HG02623 (cell line): ENCODE measurements around the gene BLM.
"Not testable (repeated sequence)": the region's sequence is repeated elsewhere in the genome, so short reads cannot be mapped to it uniquely, and the experiment has no call there.

Experiments used
- ATAC-seq: cut with Tn5 transposase; IDR thresholded peaks from one replicate; pipeline ENCODE4 v1.9.1; 2021; ENCODE audit warnings: moderate library complexity; ENCODE audit not compliant: unreplicated experiment

Gene BLM

DNA sequence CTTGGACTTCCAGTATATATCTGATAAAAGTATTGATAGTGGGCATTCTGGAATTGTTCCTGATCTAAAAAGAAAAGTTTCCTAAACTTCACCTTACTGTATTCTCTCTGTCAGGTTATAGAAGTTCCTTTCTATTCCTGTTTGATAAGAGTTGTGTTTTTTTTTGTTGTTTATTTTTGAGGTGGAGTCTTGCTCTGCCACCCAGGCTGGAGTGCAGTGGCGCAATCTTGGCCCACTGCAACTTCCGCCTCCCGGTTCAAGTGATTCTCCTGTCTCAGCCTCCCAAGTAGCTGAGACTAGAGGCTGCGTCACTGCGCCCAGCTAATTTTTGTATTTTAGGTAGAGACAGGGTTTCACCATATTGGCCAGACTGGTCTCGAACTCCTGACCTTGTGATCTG is 13.1 kb downstream of the BLM start:
- ATAC-seq, result no peak

DNA sequence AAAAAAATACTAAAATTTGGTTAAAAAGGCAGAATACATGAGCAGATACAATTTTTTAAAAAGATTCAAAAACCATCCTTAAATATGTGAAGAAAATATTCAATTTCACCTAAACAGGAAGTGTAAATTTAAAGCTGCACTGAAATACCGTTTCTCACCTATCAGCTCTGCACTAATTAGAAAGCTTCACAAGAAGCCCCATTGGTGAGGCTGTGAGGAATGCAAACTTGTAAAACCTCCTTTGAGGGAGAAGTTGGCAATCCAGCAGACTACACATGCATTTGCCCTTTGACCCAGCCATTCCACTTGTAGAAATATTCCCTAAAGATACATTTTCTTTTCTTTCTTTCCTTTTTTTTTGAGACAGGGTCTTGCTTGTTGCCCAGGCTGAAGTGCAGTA is 18.8 kb downstream of the BLM start:
- ATAC-seq, result no peak

DNA sequence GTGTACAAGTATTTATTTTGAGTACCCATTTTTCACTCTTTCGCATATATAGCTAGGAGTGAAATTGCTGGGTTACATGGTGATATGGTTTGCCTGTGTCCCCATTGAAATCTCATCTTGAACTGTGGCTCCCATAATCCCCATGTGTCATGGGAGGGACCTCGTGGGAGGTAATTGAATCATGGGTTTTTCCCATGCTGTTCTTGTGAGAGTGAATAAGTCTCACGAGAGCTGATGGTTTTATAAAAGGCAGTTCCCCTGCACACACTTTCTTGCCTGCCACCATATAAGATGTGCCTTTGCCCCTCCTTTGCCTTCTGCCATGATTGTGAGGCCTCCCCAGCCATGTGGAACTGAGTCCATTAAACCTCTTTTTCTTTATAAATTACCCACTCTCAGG is 23.4 kb downstream of the BLM start:
- ATAC-seq, result not testable (repeated sequence)

DNA sequence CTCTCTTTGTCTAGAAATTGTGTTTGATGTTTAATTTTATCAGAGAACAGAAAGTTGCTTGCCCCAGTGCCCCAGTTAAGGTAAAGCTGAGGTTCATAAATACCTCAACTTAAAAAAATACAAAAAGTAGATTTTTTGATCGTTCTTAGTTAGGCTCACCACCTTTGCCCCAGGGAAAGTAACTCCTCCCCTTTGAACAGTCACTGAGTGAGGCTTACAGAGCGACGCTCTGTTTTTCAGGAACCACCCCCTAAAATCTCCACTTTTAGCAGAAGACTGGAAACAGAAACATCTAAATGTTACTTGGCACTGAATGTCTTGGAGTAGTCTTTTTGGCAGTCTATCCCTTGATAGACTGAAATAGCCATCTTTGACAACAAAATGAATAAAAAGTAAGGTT is 24.9 kb downstream of the BLM start:
- no peak for ATAC-seq

DNA sequence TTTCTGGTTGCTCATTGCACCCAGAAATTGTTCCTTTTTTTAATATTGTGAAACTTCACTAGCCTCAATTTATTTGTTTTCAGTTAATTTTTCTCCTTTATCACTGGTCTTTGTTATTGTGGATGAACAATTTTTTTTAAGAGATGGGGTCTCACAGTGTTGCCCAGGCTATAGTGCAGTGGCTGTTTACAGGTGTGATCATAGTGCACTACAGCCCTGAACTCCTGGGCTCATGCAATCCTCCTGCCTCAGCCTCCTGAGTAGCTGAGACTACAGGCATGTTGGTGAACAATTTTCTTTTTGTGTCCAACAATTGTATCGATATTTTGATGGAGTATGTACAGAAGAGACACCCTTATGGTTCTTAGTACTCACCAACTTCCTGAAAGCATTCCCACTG is 26.3 kb downstream of the BLM start:
- no peak for ATAC-seq

DNA sequence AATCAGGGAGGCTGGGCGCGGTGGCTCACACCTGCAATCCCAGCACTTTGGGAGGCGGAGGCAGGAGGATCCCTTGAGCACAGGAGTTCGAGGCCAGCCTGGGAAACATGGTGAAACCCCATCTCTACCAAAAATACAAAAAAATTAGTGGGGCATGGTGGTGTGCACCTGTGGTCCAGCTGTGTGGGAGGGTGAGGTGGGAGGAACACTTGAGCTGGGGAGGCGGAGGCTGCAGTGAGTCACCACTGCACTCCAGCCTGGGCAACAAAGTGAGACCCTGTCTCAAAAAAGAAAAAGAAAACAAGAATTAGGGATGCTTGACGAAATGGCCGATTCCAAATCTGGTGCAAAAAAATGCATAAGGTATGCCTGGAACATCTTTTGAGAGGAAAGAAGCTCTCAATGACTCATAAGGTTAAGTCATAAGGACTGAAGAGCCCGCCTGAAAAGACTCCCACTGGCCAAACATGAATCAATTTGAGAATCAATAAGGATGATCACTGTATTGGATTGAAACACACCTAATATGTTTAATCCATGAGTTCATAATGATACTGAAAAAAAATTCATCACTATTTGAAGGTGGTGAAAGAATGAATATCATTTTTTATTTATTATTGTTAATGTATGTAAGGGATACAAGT is 27.7 kb downstream of the BLM start:
- ATAC-seq, result no peak

DNA sequence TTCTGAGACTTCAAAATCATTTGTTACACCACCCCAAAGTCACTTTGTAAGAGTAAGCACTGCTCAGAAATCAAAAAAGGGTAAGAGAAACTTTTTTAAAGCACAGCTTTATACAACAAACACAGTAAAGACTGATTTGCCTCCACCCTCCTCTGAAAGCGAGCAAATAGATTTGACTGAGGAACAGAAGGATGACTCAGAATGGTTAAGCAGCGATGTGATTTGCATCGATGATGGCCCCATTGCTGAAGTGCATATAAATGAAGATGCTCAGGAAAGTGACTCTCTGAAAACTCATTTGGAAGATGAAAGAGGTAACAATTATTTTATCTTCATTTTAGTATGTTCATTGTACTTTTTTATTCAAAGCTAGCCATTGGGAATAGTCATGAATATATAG is 32.6 kb downstream of the BLM start:
- no peak for ATAC-seq

DNA sequence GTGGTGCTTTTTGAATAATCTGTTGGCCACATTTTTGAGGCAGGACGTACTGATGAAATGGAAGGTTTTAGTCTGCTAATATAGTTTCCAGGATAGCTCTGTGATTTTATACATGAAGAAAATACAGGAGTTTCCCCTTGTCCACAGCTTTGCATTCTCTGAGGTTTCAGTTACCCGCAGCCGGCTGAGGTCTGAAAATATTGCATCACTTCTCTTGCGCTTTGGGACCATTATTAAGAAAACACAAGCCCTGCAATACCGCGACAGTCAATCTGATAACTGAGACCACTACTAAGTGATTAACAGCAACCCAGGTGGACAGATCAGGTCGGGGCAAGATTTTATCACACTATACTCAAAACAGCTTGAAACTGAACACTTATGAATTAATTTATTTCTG is 33.0 kb downstream of the BLM start:
- ATAC-seq, result no peak

DNA sequence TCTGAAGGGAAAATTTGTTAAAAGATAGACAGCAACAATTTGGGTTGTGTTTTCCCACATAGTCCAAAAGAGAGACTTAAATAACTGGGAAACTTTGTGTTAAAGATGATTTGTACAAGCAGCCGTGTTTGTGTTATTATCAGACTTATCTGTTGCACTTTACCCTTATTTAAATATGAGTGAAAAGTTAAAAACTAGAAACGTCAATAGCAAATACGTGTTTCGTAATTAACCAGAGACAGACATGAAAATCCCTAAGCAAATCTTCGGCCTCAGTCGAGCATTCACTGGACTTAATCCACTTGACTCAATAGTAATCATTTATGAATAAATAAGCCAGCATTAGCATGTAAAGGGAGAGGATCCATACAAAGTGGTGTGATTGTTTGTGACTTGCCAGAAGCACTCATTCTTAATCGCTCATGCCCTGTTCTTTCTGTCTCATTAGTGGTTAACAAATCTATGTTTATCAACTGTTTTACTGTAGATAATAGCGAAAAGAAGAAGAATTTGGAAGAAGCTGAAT is 34.2 kb downstream of the BLM start:
- ATAC-seq, result no peak

DNA sequence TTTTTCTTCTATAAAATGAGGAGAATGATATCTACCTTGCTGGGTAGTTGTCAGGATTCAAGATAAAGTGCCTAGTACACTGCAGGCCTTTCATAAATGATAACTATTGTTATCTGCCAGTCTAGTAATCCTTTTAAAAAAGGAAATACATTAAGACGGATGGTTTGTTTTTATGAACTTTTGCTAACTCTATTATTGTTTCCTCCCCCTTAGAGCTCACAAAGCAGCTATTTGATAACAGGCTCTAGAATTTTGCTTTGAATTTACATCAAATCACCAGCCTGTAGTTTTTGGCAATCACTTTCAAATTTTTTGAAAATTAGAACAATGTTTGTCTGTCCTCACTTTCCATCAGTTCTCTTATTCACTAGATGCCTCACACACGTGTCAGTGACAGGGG is 39.8 kb downstream of the BLM start:
- no peak for ATAC-seq

DNA sequence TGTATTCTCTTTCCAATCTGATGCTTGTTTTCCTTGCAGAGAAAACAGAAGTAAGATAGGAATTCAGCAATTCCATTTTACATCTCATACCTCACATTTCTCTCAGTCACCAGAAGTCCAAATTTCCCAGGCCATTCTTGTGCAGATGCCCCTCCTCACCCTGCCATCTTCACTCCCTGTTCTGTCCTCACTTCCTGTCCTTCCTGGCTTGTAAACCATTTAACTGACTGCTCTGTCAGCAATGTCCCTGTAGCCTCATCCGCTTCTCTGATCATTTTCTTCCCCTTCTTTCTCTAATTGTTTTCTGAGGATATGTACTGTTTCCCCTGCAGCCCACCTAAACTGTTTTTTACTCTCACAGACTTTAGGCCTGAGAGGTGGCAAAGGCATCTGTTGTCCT is 40.3 kb downstream of the BLM start:
- ATAC-seq, result no peak

DNA sequence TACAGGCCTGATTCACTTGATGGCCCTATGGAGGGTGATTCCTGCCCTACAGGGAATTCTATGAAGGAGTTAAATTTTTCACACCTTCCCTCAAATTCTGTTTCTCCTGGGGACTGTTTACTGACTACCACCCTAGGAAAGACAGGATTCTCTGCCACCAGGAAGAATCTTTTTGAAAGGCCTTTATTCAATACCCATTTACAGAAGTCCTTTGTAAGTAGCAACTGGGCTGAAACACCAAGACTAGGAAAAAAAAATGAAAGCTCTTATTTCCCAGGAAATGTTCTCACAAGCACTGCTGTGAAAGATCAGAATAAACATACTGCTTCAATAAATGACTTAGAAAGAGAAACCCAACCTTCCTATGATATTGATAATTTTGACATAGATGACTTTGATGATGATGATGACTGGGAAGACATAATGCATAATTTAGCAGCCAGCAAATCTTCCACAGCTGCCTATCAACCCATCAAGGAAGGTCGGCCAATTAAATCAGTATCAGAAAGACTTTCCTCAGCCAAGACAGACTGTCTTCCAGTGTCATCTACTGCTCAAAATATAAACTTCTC is 43.6 kb downstream of the BLM start:
- no peak for ATAC-seq

DNA sequence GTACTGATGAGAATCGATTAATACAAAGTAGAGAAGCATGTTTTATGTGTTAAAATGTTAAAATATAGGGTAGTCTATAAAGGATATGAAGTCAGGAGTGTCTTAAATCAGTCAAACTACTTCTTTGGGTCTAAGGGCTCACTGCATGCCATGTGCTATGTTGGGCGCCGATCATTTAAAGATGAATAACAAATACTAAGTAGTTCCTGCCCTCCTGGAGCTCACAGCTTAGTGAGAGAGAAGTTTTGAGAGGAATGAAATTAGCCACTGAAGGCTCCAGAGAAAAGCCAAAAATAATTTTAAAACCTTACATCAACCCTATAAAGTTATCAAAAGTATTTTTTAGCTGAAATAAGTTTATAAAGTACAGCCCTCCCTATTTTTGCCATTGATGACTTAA is 44.5 kb downstream of the BLM start:
- ATAC-seq, result no peak

DNA sequence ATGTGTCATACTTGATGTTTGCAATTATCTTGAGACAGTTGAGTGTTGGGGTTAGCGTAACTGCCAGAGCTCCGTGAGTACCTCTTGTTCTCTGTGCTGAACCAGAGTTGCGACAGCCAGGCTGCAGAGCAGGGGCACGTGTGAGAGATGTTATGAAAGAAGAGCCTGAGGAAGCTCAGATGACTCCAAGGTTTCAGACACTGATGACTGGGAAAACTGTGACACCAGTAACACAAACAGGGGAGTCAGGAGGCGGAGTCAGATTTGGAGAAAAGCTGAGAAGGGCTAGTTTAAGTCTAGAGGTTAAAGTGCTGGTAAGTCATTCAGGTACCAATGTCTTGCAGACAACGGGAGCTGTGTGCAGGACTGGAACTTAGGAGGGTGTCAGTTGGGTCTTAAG is 45.0 kb downstream of the BLM start:
- ATAC-seq, result no peak

DNA sequence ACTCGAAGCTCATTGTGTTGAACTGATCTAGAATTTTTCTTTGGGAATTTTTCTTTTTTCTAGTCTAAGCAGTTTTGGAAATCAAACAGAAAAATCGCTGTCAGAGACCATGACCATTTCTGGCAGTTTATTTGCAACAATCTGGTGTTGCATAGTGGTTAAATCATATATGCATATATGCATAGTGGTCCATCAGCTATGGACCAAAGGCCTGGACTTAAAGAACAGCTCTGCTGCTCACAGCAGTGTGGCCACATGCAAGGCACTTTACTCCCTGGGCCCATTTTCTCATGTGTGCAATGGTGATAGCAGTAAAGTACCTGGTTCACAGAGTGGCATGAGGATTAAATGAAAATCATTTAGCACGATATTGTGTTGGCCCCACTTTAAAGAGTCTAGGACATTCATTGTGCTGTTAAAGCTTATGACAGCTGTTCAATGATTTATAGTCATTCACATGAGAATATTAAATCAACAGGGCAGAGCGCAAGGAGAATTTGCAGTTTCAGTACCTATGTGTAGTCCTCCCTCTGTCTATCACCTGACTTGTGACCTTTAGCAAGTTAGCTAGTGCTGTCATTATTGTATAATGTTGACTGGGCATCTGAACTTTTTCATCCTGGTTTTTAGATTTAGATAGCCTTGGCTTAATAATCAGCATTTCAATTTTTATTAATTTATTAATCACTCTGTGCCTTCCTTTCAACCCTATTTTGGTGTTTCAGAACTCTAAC is 46.4 kb downstream of the BLM start:
- ATAC-seq, result no peak

DNA sequence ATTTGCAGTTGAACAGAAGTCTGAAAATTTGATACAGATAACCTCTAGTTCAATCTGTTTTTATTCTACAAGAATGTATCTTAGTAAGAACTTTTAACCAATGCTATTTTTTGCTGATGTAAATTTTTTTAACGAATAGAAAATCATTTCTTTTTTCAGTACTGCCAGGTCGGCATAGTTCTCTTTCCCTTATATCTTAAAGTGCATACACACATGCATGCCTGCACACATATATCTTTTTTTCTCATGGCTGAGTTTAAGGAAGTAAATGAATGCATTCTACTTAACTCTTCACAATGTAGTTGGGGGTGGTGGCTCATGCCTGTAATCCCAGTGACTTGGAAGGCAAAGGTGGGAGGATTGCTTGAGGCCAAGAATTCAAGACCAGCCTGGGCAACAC is 48.4 kb downstream of the BLM start:
- ATAC-seq, result no peak

DNA sequence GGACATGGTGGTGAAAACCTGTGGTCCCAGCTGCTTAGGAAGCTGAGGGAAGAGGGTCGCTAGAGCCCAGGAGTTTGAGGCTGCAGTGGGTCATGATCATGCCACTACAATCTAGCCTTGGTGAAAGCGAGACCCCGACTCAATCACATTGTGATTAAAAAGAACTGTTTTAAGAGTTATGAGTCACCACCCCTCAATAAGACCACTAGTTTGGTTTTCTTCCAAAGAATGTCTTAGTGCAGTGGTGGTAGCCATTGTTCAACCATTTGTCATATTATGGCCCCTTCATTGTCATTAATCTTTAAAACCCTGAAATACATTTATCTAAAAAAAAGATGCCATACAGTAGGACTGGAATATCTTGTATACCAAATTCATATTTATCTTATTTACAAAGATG is 48.8 kb downstream of the BLM start:
- ATAC-seq, result no peak

DNA sequence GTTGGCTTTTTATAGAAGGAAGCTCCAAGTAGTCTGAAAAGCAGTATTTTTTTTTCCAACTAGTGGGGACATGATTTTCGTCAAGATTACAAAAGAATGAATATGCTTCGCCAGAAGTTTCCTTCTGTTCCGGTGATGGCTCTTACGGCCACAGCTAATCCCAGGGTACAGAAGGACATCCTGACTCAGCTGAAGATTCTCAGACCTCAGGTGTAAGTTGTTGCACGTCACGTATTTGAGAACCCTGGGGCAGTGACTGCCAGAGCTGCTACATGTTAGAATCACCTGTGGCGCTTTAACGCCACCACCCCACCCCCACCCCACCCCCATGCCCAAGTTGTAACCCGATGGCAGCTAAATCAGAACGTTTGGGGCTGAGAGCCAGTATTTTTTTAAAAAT is 52.2 kb downstream of the BLM start:
- no peak for ATAC-seq

DNA sequence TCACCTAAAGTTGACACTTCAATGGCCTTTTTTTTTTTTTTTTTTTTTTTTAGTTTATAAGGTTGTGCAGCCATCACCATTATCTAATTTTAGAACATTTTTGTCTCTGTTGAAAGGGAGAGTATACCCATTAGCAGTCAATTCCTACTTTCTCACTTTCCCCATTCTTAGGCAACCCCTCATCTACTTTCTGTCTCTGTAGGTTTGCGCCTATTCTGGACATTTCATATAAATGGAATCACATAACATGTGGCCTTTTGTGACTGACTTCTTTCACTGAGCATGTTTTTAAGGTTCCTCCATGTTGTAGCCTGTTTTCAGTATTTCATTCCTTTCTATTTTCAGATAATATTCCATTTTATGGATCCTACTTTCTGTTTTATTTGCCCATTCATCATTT is 56.3 kb downstream of the BLM start:
- no peak for ATAC-seq

DNA sequence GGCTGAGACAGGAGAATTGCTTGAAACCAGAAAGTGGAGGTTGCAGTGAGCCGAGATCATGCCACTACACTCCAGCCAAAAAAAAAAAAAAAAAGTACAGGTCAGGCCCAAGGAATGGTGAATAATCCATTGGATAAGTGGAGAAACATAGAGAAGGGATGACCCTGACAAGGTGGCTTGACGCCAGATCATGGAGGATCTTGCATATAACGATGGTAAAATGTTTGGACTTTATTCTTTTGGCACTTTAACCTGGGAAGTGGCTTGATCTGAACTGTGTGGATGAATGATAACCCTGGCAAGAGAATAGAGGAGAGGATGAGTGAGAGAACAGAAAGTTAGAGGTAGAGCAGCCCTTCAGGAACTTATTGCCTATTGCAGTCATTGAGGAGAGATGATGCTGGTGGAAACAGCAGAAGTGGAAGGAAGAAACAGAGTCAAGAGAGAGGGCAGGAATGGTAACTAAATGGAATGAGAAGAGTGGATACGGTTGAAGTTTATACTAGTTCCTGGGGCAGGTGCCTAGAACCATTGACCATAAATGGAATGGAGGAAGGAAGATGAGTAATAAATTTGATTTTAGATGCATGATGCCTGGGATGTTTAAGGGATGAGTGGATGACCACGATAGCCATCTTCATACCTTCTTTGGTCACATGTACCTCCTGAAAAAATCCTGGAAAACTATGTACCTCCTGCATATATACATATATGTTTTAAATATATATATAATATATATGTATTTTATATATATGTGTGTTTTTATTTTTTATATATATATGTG is 57.8 kb downstream of the BLM start:
- ATAC-seq, result no peak

DNA sequence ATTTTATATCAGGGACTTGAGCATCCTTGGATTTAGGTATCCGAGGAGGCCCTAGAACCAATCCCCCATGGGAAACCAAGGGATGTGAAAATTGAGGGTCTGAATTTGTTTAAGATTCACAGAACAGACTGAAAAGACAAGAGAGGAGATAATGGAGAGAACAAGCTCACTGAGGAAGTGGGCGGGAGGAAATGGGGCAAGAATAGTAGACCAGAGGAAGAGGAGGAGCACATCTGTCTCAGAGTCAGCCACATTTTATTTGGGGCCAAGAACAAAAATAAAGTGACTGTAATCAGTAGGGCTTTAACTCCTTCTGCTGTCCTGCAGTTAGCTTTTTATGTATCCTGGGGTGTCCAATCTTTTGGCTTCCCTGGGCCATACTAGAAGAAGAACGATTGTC is 63.8 kb downstream of the BLM start:
- ATAC-seq, result no peak

DNA sequence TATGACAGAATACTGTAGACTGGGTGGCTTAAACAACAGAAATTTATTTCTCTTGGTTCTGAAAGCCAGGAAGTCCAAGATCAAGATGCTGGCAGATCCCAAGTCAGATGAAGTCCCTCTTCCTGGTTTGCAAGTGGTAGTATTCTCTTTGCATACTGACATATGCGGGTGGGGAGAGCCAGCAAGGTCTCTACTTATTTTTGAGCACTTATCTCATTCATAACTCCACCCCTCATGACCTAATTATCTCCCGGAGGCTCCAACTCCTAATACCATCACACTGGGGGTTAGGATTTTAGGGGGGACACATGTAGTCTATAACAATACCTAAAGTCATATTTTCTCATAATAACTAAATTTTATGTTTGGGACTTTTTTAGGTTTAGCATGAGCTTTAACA is 65.3 kb downstream of the BLM start:
- ATAC-seq, result no peak
